Activated CD4-positive, alpha-beta T cell treated with anti-CD3 and anti-CD28 coated beads, Interleukin-2, amount 50 U/mL, for 24 hours (primary cell): ENCODE measurements around the gene INPP4B.

Source experiments
- DNase-seq, 2 donors: peaks; one replicate each; pipeline ENCODE4 v3.0.0-alpha.2; 2020; ENCODE audit warnings: low read depth in 1 of 2, low spot score in 1 of 2

INPP4B gene

GRCh38 chr4:142036795-142037583 lies 809.1 kb downstream of the INPP4B start:
- DNase-seq: no peak

- DNase-seq: no peak
Observed at GRCh38 chr4:142035566-142035965, 810.5 kb downstream of the INPP4B start.

- no peak for DNase-seq
Observed at GRCh38 chr4:142034101-142034500, 812.0 kb downstream of the INPP4B start.

GRCh38 chr4:142030010-142030409 lies 816.1 kb downstream of the INPP4B start:
- DNase-seq: no peak

GRCh38 chr4:142021761-142022160 lies 824.3 kb downstream of the INPP4B start:
- no peak for DNase-seq

GRCh38 chr4:142021181-142021580 lies 824.9 kb downstream of the INPP4B start:
- DNase-seq: no peak

- DNase-seq: no peak
Observed at GRCh38 chr4:142016031-142016430, 830.1 kb downstream of the INPP4B start.

- no peak for DNase-seq
Observed at GRCh38 chr4:142009751-142010150, 836.4 kb downstream of the INPP4B start.

- DNase-seq: no peak
Observed at GRCh38 chr4:142005519-142005918, 840.6 kb downstream of the INPP4B start.

GRCh38 chr4:141999446-142000143 lies 846.5 kb downstream of the INPP4B start:
- DNase-seq: no peak

- DNase-seq: no peak
Observed at GRCh38 chr4:141995056-141995455, 851.0 kb downstream of the INPP4B start.

- DNase-seq: no peak
Observed at GRCh38 chr4:141977433-141977832, 868.7 kb downstream of the INPP4B start.
